Limb (tissue), 2 donors: ENCODE data around the gene ARTN.
A peak's percentile ranks its signal among the peaks of the same experiment; 100 is the strongest.

Experiments
- DNase-seq, 2 donors: peaks; one replicate each; pipeline ENCODE4 v3.0.0-alpha.2; 2016; ENCODE audit errors: extremely low spot score in 2 of 2

Gene ARTN, protein sequence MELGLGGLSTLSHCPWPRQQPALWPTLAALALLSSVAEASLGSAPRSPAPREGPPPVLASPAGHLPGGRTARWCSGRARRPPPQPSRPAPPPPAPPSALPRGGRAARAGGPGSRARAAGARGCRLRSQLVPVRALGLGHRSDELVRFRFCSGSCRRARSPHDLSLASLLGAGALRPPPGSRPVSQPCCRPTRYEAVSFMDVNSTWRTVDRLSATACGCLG

GRCh38 chr1:43933386-43934100 is at the start of gene ARTN:
TSS of gene ARTN (plus strand) at chr1:43933801. CDS start at chr1:43935657, 1,856 bp downstream.
- DNase-seq: peak in 1 of 2 donors; percentile 76

GRCh38 chr1:43885279-43885801 is 48.3 kb upstream of the ARTN start:
- DNase-seq: peak in 1 of 2 donors; percentile 56

GRCh38 chr1:43887748-43888147 is 45.9 kb upstream of the ARTN start:
- no peak for DNase-seq

GRCh38 chr1:43890815-43891214 is 42.8 kb upstream of the ARTN start:
- DNase-seq: no peak

GRCh38 chr1:43893006-43893405 is 40.6 kb upstream of the ARTN start:
- DNase-seq: no peak

DNA sequence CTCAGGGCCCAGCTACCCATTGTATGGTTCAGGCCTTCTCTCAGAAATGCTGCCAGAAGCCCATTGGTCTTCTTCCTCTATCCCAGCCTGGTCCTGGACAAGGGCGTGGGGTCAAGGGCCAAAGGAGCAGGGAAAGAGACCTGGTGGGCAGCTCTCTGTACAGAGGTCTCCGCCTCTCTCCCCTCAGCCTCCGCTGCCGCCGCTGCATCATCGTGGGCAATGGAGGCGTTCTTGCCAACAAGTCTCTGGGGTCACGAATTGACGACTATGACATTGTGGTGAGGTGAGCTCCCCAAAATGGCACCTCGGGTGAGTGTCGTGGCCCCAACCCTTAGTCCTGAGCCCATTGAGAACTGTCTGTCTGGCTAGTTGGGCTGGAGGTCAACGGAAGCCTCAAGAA is 34.6 kb upstream of the ARTN start:
- DNase-seq: no peak

DNA sequence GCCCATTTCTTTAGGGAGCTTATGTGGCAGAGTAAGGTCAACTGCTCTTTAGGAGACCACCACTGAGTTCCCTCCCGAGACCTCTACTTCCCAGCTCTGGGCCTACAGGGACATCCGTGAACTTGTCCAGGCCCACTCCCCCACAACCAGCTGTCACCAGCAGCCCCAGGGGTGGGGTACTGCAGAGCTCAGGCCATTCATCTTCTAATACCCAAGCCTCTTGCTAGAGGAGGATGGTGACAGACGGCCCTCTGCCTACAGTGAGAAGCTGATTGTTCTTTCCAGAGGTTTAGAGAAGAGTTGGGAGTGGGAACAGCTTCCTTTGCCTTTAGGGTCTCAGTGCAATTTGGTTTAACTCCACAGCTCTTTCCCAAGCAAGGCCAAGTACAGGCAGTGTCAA is 33.2 kb upstream of the ARTN start:
- DNase-seq: no peak

GRCh38 chr1:43901196-43901961 is 32.2 kb upstream of the ARTN start:
- DNase-seq: no peak

DNA sequence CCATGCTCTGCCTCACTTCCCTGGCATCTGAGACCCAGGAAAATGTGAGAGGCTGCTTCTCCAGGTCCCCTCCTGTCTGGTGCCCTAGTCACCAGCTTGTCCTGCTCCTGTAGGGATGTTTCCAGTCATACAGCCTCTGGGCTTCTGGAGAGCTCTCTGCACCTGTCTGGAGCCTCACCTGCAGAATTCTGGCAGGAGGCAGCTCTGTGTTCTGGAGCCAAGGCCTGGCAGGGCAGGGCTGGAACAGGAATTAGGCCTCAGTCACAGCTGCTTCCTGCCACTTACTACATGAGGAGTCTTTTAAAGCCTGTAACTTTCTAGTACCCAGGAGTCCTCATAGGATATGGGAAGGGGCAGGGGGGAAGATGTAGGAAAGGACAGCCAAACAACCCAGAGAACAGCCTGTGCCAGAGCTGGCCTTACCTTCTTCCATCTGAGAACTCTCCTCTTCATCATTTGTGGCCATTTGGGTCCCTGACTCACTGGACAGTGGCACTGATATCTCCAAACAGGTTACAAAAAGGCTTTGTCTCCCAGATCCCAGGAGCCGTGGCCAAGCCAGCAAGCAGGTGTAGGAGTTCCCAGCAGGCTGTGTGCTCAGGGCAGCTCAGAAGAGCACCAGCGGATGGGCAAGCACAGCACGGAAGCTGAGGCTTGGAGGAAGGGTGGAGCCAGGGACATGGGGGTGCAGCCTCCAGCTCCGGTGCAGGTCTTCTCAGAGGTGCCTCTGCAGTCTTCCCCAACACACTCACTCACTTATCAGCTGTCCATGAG is 31.4 kb upstream of the ARTN start:
- no peak for DNase-seq

DNA sequence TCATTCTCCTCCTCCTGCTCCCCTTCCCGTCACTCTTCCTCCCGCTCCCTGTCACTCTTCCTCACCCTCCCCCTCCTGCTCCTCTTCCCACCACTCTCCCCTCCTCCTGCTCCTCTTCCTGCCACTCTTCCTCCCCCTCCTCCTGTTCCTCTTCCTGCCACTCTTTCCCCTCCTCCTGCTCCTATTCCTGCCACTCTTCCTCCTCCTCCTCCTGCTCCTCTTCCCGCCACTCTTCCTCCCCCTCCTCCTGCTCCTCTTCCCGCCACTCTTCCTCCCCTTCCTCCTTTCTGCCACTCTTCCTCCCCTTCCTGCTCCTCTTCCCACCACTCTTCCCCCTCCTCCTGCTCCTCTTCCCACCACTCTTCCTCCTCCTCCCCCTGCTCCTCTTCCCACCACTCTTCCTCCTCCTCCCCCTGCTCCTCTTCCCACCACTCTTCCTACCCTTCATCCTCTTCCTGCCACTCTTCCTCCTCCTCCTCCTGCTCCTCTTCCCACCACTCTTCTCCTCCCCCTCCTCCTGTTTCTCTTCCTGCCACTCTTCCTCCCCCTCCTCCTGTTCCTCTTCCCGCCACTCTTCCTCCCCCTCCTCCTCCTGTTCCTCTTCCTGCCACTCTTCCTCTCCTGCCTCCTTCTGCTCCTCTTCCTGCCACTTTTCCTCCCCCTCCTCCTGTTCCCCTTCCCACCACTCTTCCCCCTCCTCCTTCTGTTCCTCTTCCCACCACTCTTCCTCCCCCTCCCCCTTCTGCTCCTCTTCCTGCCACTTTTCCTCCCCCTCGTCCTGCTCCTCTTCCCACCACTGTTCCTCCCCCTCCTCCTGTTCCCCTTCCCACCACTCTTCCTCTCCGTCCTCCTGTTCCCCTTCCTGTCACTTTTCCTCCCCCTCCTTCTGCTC is 28.7 kb upstream of the ARTN start:
- DNase-seq: no peak

DNA sequence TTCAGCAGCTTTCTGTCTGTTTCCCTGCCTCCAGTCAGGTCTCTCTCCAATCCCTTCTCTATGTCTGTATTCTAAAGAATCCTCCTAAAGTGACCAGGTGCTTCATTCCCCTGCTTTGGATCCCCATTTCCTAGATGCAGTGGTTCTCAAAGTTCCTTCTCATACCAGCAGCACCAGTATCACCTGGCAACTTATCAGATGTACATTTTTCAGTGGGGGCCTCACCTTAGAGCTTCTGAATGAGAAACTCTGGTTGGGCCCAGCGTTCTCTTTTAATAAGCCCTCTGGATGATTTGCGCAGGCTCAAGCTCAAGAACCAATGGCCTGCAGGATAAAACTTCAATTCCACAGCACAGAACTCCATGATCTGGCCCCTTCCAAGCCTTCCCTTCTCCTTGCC is 25.4 kb upstream of the ARTN start:
- no peak for DNase-seq

DNA sequence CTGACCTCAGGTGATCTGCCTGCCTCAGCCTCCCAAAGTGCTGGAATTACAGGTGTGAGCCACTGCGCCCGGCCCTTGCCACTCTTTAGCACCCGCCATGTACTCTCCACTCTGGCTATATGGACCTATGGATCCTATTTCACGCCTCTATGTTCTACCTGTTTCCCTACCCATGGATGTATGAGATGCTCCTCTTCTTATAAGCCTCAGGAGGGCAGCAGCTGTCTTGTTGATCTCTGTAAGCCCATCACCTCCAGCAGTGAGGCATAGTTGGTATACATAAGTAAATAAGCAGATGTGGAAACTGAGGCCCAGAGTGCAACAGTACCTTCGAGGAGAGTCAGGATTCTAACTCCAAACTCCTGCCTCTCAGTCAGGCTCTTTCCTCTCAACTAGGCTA is 24.7 kb upstream of the ARTN start:
- DNase-seq: no peak

- DNase-seq: no peak
Observed at GRCh38 chr1:43910343-43910742, 23.3 kb upstream of the ARTN start.

- DNase-seq: no peak
Observed at GRCh38 chr1:43912607-43913006, 21.0 kb upstream of the ARTN start.

DNA sequence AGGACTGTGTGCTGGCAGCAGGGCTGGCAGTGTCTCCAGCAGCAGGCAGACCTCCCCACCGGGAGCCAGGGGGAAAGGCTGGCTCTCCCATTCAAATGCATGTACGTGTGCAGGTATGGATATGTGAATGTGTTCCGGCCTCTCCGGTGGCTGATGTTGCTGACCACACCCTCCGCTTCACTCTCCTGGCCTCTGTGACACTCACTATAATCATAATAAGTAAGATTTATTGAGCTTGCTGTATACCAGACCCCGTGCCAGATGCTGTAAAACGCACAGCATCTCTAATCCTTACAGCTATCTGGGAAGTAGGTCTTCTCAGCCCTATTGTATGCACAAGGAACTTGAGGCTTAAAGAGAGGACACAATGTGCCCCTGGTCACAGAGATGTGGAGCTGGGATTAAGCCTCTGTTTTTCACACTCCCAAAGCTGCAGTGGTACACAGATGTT is 20.5 kb upstream of the ARTN start:
- DNase-seq: no peak

DNA sequence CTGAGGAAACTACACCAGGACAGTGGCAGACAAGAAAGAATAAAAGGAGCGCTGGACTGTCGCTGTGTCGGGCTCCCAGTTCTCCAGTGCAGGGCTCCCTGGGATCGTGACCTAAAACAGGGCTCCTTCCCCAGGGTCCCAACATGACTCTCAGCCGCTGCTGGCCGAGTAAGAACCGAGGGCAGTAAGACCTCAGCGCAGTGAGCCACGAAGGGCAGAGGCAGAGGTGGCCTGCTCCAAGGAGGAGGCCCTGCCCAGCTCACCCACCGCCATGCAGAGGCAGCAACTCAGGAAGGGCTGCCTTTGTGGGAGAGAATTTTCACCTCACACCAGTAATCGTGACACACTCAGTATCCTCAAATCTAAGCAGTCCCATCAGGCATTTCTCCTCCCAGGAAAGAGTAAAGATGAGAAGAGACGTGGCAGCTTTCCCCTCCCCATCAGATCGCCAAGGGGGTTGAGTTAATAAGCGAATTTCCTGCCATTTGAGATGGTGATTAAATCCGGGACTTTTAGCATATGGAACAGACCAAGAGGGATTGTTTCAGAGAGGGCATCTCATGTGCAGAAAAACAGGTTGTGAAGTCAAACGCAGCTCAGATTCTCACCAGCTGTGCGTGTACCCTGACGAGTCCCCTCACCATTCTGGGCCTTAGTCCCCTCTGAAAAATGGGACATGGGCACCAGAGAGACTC is 19.8 kb upstream of the ARTN start:
- no peak for DNase-seq

GRCh38 chr1:43914576-43915525 is 18.8 kb upstream of the ARTN start:
- no peak for DNase-seq

- no peak for DNase-seq
Observed at GRCh38 chr1:43919906-43920305, 13.7 kb upstream of the ARTN start.

- no peak for DNase-seq
Observed at GRCh38 chr1:43921022-43921421, 12.6 kb upstream of the ARTN start.
